ENCODE data around the gene SEC63.

SEC63 gene

DNA sequence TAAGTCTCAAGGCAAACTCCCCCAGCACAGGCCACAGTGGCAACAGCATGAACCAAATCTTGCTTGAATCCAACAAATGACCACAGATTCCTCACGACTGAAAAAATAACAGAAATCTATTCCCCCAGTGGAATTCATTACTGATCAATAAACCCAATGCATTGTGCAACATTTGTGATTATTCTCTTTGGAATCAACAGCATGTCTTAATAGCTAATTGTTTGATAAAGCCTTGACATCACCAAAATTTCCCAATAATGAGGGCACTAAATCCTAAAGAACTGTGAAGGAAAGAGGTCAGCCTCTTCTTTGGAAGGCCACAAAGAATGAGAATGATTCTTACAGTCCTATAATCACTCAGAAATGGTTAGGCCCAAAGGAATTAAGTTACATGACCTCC lies 139.7 kb downstream of the SEC63 start:
- DNase-seq (ENCODE audit: low read depth): no peak

DNA sequence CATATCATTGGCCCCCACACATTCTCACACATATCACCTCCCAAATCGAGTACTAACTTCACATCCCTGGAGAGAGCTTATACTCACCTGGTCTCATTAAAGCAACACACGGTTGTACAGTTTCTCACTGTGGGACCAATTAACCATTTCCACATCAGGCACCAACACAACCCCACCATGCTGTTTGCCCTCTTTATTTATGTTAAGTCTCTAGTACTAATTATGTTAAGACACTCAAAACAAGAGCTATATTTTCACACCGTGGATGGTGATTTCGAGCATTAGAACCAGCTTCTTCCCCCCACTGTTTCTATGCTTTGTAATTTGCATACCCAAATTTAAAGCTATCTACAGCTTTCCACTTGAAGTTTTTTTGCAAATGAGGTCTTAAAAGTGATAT lies 140.2 kb downstream of the SEC63 start:
- no peak for DNase-seq (ENCODE audit: low read depth)

All from fibroblast of gingiva (primary cell).